ENCODE data around the gene PXK.
"Not testable (repeated sequence)": the region's sequence is repeated elsewhere in the genome, so short reads cannot be mapped to it uniquely, and the experiment has no call there.

The PXK gene

GRCh38 chr3:58421004-58421403 is 88.3 kb downstream of the PXK start:
- FAIRE-seq: no peak

- FAIRE-seq: no peak
Measured at GRCh38 chr3:58422756-58423325, 90.1 kb downstream of the PXK start.

- no peak for FAIRE-seq
Measured at GRCh38 chr3:58424613-58425012, 91.9 kb downstream of the PXK start.

GRCh38 chr3:58425782-58426181 is 93.1 kb downstream of the PXK start:
- no peak for FAIRE-seq

- FAIRE-seq: no peak
Measured at GRCh38 chr3:58427661-58428361, 95.1 kb downstream of the PXK start.

- FAIRE-seq: no peak
Measured at GRCh38 chr3:58429657-58430056, 97.0 kb downstream of the PXK start.

- no peak for FAIRE-seq
Measured at GRCh38 chr3:58432905-58433304, 100.2 kb downstream of the PXK start.

GRCh38 chr3:58433400-58434167 is 100.9 kb downstream of the PXK start, which contains the start of gene PDHB:
Gene PDHB (minus strand): TSS chr3:58433832. CDS start chr3:58433809, 23 bp downstream.
- FAIRE-seq: no peak

GRCh38 chr3:58434168-58434504 is 101.4 kb downstream of the PXK start:
- FAIRE-seq: no peak

GRCh38 chr3:58434511-58434910 is 101.8 kb downstream of the PXK start:
- no peak for FAIRE-seq

- no peak for FAIRE-seq
Measured at GRCh38 chr3:58434990-58435389, 102.3 kb downstream of the PXK start.

- not testable (repeated sequence) for FAIRE-seq
Measured at GRCh38 chr3:58437276-58437675, 104.6 kb downstream of the PXK start.

GRCh38 chr3:58440996-58441355 is 108.3 kb downstream of the PXK start:
- not testable (repeated sequence) for FAIRE-seq

- FAIRE-seq: no peak
Measured at GRCh38 chr3:58441514-58442450, 109.1 kb downstream of the PXK start.

GRCh38 chr3:58452176-58452575 is 119.5 kb downstream of the PXK start:
- FAIRE-seq: no peak

GRCh38 chr3:58459160-58459559 is 126.5 kb downstream of the PXK start:
- FAIRE-seq: no peak

- no peak for FAIRE-seq
Measured at GRCh38 chr3:58462829-58463180, 130.1 kb downstream of the PXK start.

- FAIRE-seq: no peak
Measured at GRCh38 chr3:58463181-58463941, 130.7 kb downstream of the PXK start.

- no peak for FAIRE-seq
Measured at GRCh38 chr3:58463942-58464271, 131.2 kb downstream of the PXK start.

GRCh38 chr3:58464866-58465265 is 132.2 kb downstream of the PXK start:
- no peak for FAIRE-seq

GRCh38 chr3:58466899-58467563 is 134.3 kb downstream of the PXK start:
- no peak for FAIRE-seq

GRCh38 chr3:58469096-58469495 is 136.4 kb downstream of the PXK start:
- no peak for FAIRE-seq

Measured in endometrium (tissue), 2 donors.